ENCODE results near the gene NDRG3.

The NDRG3 gene

GRCh38 chr20:36686944-36687343 is 58.9 kb downstream of the NDRG3 start:
- Histone ChIP-seq H3K9ac (no peak overlapping the region), H3K79me2 (ENCODE audit: insufficient read depth, low read depth) (no peaks in the 10 kb centered on the region), H3K4me2 (no peak overlapping the region), H3K27ac (no peak overlapping the region), H4K20me1 (ENCODE audit: insufficient read depth) (no peaks in the 10 kb centered on the region), H3K27me3 (ENCODE audit: insufficient read depth, low read depth) (no peaks in the 10 kb centered on the region), H3K36me3 (ENCODE audit: insufficient read depth) (no peaks in the 10 kb centered on the region), H3K4me1 (ENCODE audit: low read depth, poor library complexity, severe bottlenecking) (no peaks in the 10 kb centered on the region), H3K4me3 (IDR thresholded peaks at IDR 0.05; ENCODE audit: insufficient read depth, low read depth, low read length) (no peak overlapping the region), H2AFZ (ENCODE audit: low read depth) (no peak overlapping the region)
- no peak for TF ChIP-seq CTCF (conservative IDR thresholded peaks at IDR 0.05; ENCODE audit: low read depth, low read length)

GRCh38 chr20:36686504-36686903 is 59.4 kb downstream of the NDRG3 start:
- Histone ChIP-seq H3K4me2 (no peak overlapping the region), H3K27ac (no peak overlapping the region), H3K27me3 (ENCODE audit: insufficient read depth, low read depth) (no peaks in the 10 kb centered on the region), H3K4me1 (ENCODE audit: low read depth, poor library complexity, severe bottlenecking) (no peaks in the 10 kb centered on the region), H3K79me2 (ENCODE audit: insufficient read depth, low read depth) (no peaks in the 10 kb centered on the region), H2AFZ (ENCODE audit: low read depth) (no peak overlapping the region), H3K9ac (no peak overlapping the region), H3K36me3 (ENCODE audit: insufficient read depth) (no peaks in the 10 kb centered on the region), H4K20me1 (ENCODE audit: insufficient read depth) (no peaks in the 10 kb centered on the region), H3K4me3 (IDR thresholded peaks at IDR 0.05; ENCODE audit: insufficient read depth, low read depth, low read length) (no peak overlapping the region)
- no peak for TF ChIP-seq CTCF (conservative IDR thresholded peaks at IDR 0.05; ENCODE audit: low read depth, low read length)

- Histone ChIP-seq H3K9ac (no peak overlapping the region), H3K27me3 (ENCODE audit: insufficient read depth, low read depth) (no peaks in the 10 kb centered on the region)
These were observed 61.1 kb downstream of the NDRG3 start for GRCh38 chr20:36684747-36685146.

GRCh38 chr20:36682311-36682710 is 63.6 kb downstream of the NDRG3 start:
- Histone ChIP-seq H3K4me2 (no peak overlapping the region), H3K36me3 (ENCODE audit: insufficient read depth) (no peaks in the 10 kb centered on the region), H3K79me2 (ENCODE audit: insufficient read depth, low read depth) (no peaks in the 10 kb centered on the region), H3K4me1 (ENCODE audit: low read depth, poor library complexity, severe bottlenecking) (no peaks in the 10 kb centered on the region), H4K20me1 (ENCODE audit: insufficient read depth) (no peaks in the 10 kb centered on the region), H3K27ac (no peak overlapping the region), H3K4me3 (IDR thresholded peaks at IDR 0.05; ENCODE audit: insufficient read depth, low read depth, low read length) (no peak overlapping the region), H2AFZ (ENCODE audit: low read depth) (no peak overlapping the region), H3K9ac (no peak overlapping the region), H3K27me3 (ENCODE audit: insufficient read depth, low read depth) (no peaks in the 10 kb centered on the region)
- no peak for TF ChIP-seq CTCF (conservative IDR thresholded peaks at IDR 0.05; ENCODE audit: low read depth, low read length)

More at GRCh38 chr20:36684747-36685146, 61.1 kb downstream of the NDRG3 start:
- H4K20me1 ChIP-seq (ENCODE audit: insufficient read depth) = no peaks in the 10 kb centered on the region
- no peak overlapping the region for H3K4me3 ChIP-seq (IDR thresholded peaks at IDR 0.05; ENCODE audit: insufficient read depth, low read depth, low read length)
- H2AFZ ChIP-seq (ENCODE audit: low read depth) = no peak overlapping the region
- H3K27ac ChIP-seq = no peak overlapping the region
- no peaks in the 10 kb centered on the region for H3K4me1 ChIP-seq (ENCODE audit: low read depth, poor library complexity, severe bottlenecking)
- no peak overlapping the region for H3K4me2 ChIP-seq
- no peak for TF ChIP-seq CTCF (conservative IDR thresholded peaks at IDR 0.05; ENCODE audit: low read depth, low read length)
- H3K36me3 ChIP-seq (ENCODE audit: insufficient read depth) = no peaks in the 10 kb centered on the region
- H3K79me2 ChIP-seq (ENCODE audit: insufficient read depth, low read depth) = no peaks in the 10 kb centered on the region

- Histone ChIP-seq H3K27ac (no peak overlapping the region), H4K20me1 (ENCODE audit: insufficient read depth) (no peaks in the 10 kb centered on the region), H3K36me3 (ENCODE audit: insufficient read depth) (no peaks in the 10 kb centered on the region), H3K27me3 (ENCODE audit: insufficient read depth, low read depth) (no peaks in the 10 kb centered on the region), H3K9ac (no peak overlapping the region), H3K4me2 (no peak overlapping the region), H3K79me2 (ENCODE audit: insufficient read depth, low read depth) (no peaks in the 10 kb centered on the region), H2AFZ (ENCODE audit: low read depth) (no peak overlapping the region), H3K4me3 (IDR thresholded peaks at IDR 0.05; ENCODE audit: insufficient read depth, low read depth, low read length) (no peak overlapping the region), H3K4me1 (ENCODE audit: low read depth, poor library complexity, severe bottlenecking) (no peaks in the 10 kb centered on the region)
- TF ChIP-seq CTCF (conservative IDR thresholded peaks at IDR 0.05; ENCODE audit: low read depth, low read length) = no peak
These were observed 68.5 kb downstream of the NDRG3 start for GRCh38 chr20:36677422-36677771.

Measured in KMS-11 (cell line).